Cardiac muscle cell (in vitro differentiated cells and primary cell): ENCODE measurements around the gene SPATA20. TPM values are rescaled to one million over a fixed set of nuclear protein-coding genes. Genes with fewer than 3 reads are reported as not detected.
A peak's percentile ranks its signal among the peaks of the same experiment; 100 is the strongest.

Source experiments
- DNase-seq, 2 donors: peaks; one replicate each; pipeline versions ENCODE4 v3.0.0 to v3.0.0-alpha.2; 2010 to 2017; ENCODE audit warnings: low read depth in 1 of 2, low spot score in 1 of 2
- H3K27ac ChIP-seq: fragments of 200-600 bp; sonication (generic); 2 replicates; pipeline ENCODE4 v1.5.1; 2016
- H3K27me3 ChIP-seq: fragments of 200-600 bp; sonication (generic); 2 replicates; pipeline ENCODE4 v1.6.0; 2016; ENCODE audit warnings: control low read depth
- H3K36me3 ChIP-seq: fragments of 200-600 bp; sonication (generic); 2 replicates; pipeline ENCODE4 v1.5.1; 2016; ENCODE audit warnings: control low read depth
- H3K4me1 ChIP-seq: fragments of 200-600 bp; sonication (generic); 2 replicates; pipeline ENCODE4 v1.8.1; 2017; ENCODE audit warnings: low read depth, mild to moderate bottlenecking, mixed run types
- H3K4me3 ChIP-seq: fragments of 200-600 bp; sonication (generic); 2 replicates; pipeline ENCODE4 v1.5.1; 2016; ENCODE audit warnings: mild to moderate bottlenecking
- H3K9me3 ChIP-seq: fragments of 200-600 bp; sonication (generic); 2 replicates; pipeline ENCODE4 v1.5.1; 2017; ENCODE audit warnings: low read depth, mild to moderate bottlenecking, control low read depth
- polyA plus RNA-seq: library from polyadenylated mRNA; unstranded; fragments of >200 nt; fragmentation: Nextera tagmentation; extraction: Ambion mirVana; gene quantifications from 2 replicates; pipeline ENCODE4 v1.2.1, GENCODE V29; 2016
- total RNA-seq: library from RNA; depleted of rRNA; stranded (reverse); fragments of >200 nt; gene quantifications from 2 replicates; pipeline ENCODE4 v1.2.3, GENCODE V29; 2016
- TF ChIP-seq, protein P1 (sequence below): IDR thresholded peaks from 2 replicates; pipeline ENCODE4 v1.5.1; 2012; ENCODE audit warnings: low read depth, mild to moderate bottlenecking, low read length

The SPATA20 gene
- total and polyA plus RNA-seq, 2 experiments from 2014 or later, result 103 to 216 TPM

DNA sequence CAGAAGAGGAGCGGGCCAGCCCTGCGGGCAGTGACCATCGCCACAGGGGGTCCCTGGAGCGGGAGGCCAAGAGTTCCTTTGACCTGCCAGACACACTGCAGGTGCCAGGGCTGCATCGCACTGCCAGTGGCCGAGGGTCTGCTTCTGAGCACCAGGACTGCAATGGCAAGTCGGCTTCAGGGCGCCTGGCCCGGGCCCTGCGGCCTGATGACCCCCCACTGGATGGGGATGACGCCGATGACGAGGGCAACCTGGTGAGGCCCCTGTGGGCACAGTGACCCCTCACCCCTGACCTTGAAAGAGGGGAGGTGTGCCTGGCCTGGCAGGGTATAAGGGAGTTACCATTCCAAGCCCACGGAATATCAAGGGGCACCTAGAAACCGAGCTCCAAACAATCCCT is 52.6 kb downstream of the SPATA20 start:
- Histone ChIP-seq H3K27ac (no peak overlapping the region), H3K4me1 (peaks cover 19% of the 10 kb centered on the region), H3K4me3 (no peak overlapping the region), H3K27me3 (no peaks in the 10 kb centered on the region), H3K36me3 (no peaks in the 10 kb centered on the region), H3K9me3 (no peaks in the 10 kb centered on the region)
- no peak for DNase-seq
- TF ChIP-seq, protein P1, sequence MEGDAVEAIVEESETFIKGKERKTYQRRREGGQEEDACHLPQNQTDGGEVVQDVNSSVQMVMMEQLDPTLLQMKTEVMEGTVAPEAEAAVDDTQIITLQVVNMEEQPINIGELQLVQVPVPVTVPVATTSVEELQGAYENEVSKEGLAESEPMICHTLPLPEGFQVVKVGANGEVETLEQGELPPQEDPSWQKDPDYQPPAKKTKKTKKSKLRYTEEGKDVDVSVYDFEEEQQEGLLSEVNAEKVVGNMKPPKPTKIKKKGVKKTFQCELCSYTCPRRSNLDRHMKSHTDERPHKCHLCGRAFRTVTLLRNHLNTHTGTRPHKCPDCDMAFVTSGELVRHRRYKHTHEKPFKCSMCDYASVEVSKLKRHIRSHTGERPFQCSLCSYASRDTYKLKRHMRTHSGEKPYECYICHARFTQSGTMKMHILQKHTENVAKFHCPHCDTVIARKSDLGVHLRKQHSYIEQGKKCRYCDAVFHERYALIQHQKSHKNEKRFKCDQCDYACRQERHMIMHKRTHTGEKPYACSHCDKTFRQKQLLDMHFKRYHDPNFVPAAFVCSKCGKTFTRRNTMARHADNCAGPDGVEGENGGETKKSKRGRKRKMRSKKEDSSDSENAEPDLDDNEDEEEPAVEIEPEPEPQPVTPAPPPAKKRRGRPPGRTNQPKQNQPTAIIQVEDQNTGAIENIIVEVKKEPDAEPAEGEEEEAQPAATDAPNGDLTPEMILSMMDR, result no peak

DNA sequence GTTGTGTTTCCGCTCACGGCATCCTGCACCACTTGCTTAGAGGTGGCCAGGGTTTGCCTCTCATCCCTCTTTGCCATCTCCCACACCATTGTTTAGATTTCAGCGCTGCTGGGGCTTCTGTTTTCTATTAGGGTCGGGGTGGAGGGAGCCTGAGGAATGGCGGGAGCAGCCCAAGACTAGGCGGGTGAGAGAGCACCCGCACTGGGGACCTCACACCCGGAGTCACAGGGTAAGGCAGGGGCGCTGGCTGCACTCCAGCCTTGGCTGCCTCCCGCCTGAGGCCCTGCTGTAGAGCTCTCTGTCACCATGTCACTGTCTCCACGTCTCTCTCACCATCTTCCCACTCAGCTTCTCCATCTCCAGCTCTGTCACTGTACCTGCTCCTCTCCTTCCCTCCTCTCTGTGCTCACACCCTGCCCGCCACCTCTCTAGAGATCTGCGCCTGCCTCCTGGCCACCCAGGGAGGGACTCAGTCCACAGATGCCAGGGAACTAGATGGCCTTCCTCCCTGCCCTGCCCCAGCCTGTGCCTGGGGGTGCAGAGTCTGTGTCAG is 54.9 kb downstream of the SPATA20 start:
- Histone ChIP-seq H3K27ac (no peak overlapping the region), H3K27me3 (no peaks in the 10 kb centered on the region), H3K4me3 (no peak overlapping the region), H3K9me3 (no peaks in the 10 kb centered on the region), H3K4me1 (peaks cover 11% of the 10 kb centered on the region), H3K36me3 (no peaks in the 10 kb centered on the region)
- TF ChIP-seq, protein P1, result no peak
- DNase-seq, result no peak

DNA sequence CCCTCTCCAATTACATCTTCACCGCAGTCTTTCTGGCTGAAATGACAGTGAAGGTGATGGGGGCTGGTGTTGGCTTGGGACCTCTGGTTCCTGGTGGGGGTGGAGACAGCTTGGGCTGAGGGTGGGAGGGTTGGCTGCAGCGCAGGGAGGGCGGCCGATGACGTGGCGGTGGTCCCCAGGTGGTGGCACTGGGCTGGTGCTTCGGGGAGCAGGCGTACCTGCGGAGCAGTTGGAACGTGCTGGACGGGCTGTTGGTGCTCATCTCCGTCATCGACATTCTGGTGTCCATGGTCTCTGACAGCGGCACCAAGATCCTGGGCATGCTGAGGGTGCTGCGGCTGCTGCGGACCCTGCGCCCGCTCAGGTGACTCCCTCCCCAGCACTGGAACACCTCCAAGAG is 55.9 kb downstream of the SPATA20 start:
- no peak overlapping the region for H3K27ac ChIP-seq
- TF ChIP-seq, protein P1, result no peak
- no peaks in the 10 kb centered on the region for H3K9me3 ChIP-seq
- no peaks in the 10 kb centered on the region for H3K27me3 ChIP-seq
- DNase-seq, result no peak
- H3K4me1 ChIP-seq, result peaks cover 11% of the 10 kb centered on the region
- no peaks in the 10 kb centered on the region for H3K36me3 ChIP-seq
- no peak overlapping the region for H3K4me3 ChIP-seq

DNA sequence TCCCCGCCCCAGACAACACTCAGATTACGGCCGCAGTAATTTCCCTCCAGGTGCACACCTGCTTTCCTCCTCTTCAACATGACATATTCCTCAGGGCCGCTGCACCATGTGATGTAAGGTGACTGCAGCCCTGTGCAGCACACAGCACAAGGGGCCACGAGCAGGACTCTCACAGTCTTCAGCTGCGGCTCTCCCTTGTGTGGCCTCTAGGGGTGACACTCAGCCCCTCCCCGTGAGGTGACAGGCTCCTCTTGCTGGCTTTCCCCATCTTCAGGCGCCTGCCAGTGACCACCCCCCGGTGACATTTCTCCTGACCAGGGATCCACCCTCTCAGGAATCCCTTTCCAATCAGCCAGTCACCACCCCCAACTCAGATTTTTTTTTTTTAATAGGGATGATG is 56.4 kb downstream of the SPATA20 start:
- TF ChIP-seq, protein P1, result no peak
- H3K4me3 ChIP-seq, result no peak overlapping the region
- H3K36me3 ChIP-seq, result no peaks in the 10 kb centered on the region
- no peaks in the 10 kb centered on the region for H3K9me3 ChIP-seq
- H3K4me1 ChIP-seq, result peaks cover 11% of the 10 kb centered on the region
- H3K27ac ChIP-seq, result no peak overlapping the region
- no peaks in the 10 kb centered on the region for H3K27me3 ChIP-seq
- no peak for DNase-seq

DNA sequence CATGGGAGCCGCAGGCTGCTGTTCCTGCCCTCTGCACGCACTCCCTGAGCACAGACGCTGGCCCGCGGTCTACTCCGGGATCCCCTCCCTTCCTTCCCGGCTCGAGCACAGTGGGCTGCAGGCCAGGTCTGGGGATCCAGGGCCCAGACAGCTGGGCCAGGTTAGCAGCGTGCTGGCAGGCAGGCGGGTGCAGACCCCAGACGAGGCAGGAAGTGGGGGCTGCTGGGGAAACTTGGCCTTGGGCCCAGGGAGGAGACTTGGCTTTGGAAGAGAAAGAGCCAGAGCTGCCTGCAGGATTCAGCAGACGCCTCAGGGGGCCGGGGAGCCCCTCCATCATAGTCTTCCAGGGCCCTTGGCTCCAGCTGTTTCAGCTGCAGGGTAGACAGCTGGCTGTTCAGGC is 57.5 kb downstream of the SPATA20 start:
- no peaks in the 10 kb centered on the region for H3K36me3 ChIP-seq
- TF ChIP-seq, protein P1, result no peak
- H3K9me3 ChIP-seq, result no peaks in the 10 kb centered on the region
- H3K4me3 ChIP-seq, result no peak overlapping the region
- peak in 1 of 2 donors; percentile 96 for DNase-seq
- H3K27ac ChIP-seq, result no peak overlapping the region
- H3K4me1 ChIP-seq, result peaks cover 11% of the 10 kb centered on the region
- no peaks in the 10 kb centered on the region for H3K27me3 ChIP-seq
